ENCODE results near the gene C1RL. TPM values are rescaled to one million over a fixed set of nuclear protein-coding genes. Genes with fewer than 3 reads are reported as not detected.

Gene C1RL
- total RNA-seq, 2 donors from 2014 or later = 32.5 to 46.4 TPM

- peaks cover 21% of the 10 kb centered on the region for H3K27me3 Mint-ChIP-seq (ENCODE audit: insufficient read depth)
- no peak for TF ChIP-seq CTCF (conservative IDR thresholded peaks at IDR 0.05)
- no CpG with 5 or more reads among the region's 1 CpG for WGBS, 2 experiments (ENCODE audit: insufficient coverage in 1 of 2, insufficient read length in 1 of 2)
These were observed 35.1 kb downstream of the C1RL start for GRCh38 chr12:7073946-7074345.

GRCh38 chr12:7072554-7072953, 36.5 kb downstream of the C1RL start:
- 90 to 93% methylated on average over 6 of the region's 6 CpGs for WGBS, 2 experiments (ENCODE audit: insufficient coverage in 1 of 2, insufficient read length in 1 of 2)
- Histone ChIP-seq H3K9me3 (ENCODE audit: control insufficient read depth, low read length) (no peaks in the 10 kb centered on the region), H3K9ac (ENCODE audit: extremely low read depth, low read length, poor library complexity, severe bottlenecking) (no peak overlapping the region), H3K4me1 (ENCODE audit: control insufficient read depth, insufficient read depth, low read length) (peaks cover 5% of the 10 kb centered on the region), H3K27ac (ENCODE audit: low read depth, low read length) (no peak overlapping the region), H3K27me3 (ENCODE audit: control insufficient read depth, insufficient read depth, low read length, poor library complexity, severe bottlenecking) (no peaks in the 10 kb centered on the region), H3K36me3 (ENCODE audit: control insufficient read depth, insufficient read depth, low read length) (no peaks in the 10 kb centered on the region), H3K4me3 (ENCODE audit: low read length) (no peak overlapping the region)
- no peaks in the 10 kb centered on the region for H3K36me3 Mint-ChIP-seq (ENCODE audit: low read depth)
- no peak overlapping the region for H3K27ac Mint-ChIP-seq
- no peak for DNase-seq
- peaks cover 7% of the 10 kb centered on the region for H3K4me1 Mint-ChIP-seq
- no peak for TF ChIP-seq CTCF (conservative IDR thresholded peaks at IDR 0.05)
- H3K9me3 Mint-ChIP-seq = no peaks in the 10 kb centered on the region
- H3K4me3 Mint-ChIP-seq = no peak overlapping the region
- peaks cover 24% of the 10 kb centered on the region for H3K27me3 Mint-ChIP-seq (ENCODE audit: insufficient read depth)

More at GRCh38 chr12:7073946-7074345, 35.1 kb downstream of the C1RL start:
- Histone ChIP-seq H3K36me3 (ENCODE audit: control insufficient read depth, insufficient read depth, low read length) (no peaks in the 10 kb centered on the region), H3K9ac (ENCODE audit: extremely low read depth, low read length, poor library complexity, severe bottlenecking) (no peak overlapping the region), H3K9me3 (ENCODE audit: control insufficient read depth, low read length) (no peaks in the 10 kb centered on the region), H3K27me3 (ENCODE audit: control insufficient read depth, insufficient read depth, low read length, poor library complexity, severe bottlenecking) (no peaks in the 10 kb centered on the region), H3K4me1 (ENCODE audit: control insufficient read depth, insufficient read depth, low read length) (peaks cover 5% of the 10 kb centered on the region), H3K27ac (ENCODE audit: low read depth, low read length) (no peak overlapping the region), H3K4me3 (ENCODE audit: low read length) (no peak overlapping the region)
- no peaks in the 10 kb centered on the region for H3K36me3 Mint-ChIP-seq (ENCODE audit: low read depth)
- DNase-seq = peak; percentile 27
- H3K4me1 Mint-ChIP-seq = peaks cover 6% of the 10 kb centered on the region
- no peaks in the 10 kb centered on the region for H3K9me3 Mint-ChIP-seq
- no peak overlapping the region for H3K4me3 Mint-ChIP-seq
- no peak overlapping the region for H3K27ac Mint-ChIP-seq

- H3K27me3 Mint-ChIP-seq (ENCODE audit: insufficient read depth) = peaks cover 28% of the 10 kb centered on the region
- Histone ChIP-seq H3K27me3 (ENCODE audit: control insufficient read depth, insufficient read depth, low read length, poor library complexity, severe bottlenecking) (no peaks in the 10 kb centered on the region), H3K4me3 (ENCODE audit: low read length) (no peak overlapping the region), H3K4me1 (ENCODE audit: control insufficient read depth, insufficient read depth, low read length) (peaks cover 5% of the 10 kb centered on the region), H3K9me3 (ENCODE audit: control insufficient read depth, low read length) (no peaks in the 10 kb centered on the region), H3K9ac (ENCODE audit: extremely low read depth, low read length, poor library complexity, severe bottlenecking) (no peak overlapping the region), H3K27ac (ENCODE audit: low read depth, low read length) (no peak overlapping the region), H3K36me3 (ENCODE audit: control insufficient read depth, insufficient read depth, low read length) (no peaks in the 10 kb centered on the region)
- peaks cover 7% of the 10 kb centered on the region for H3K4me1 Mint-ChIP-seq
- H3K27ac Mint-ChIP-seq = no peak overlapping the region
- no peaks in the 10 kb centered on the region for H3K36me3 Mint-ChIP-seq (ENCODE audit: low read depth)
- DNase-seq = no peak
- H3K4me3 Mint-ChIP-seq = no peak overlapping the region
- H3K9me3 Mint-ChIP-seq = no peaks in the 10 kb centered on the region
- TF ChIP-seq CTCF (conservative IDR thresholded peaks at IDR 0.05) = no peak
- 90 to 95% methylated on average over 5 to 6 of the region's 6 CpGs for WGBS, 2 experiments (ENCODE audit: insufficient coverage in 1 of 2, insufficient read length in 1 of 2)
These were observed 37.0 kb downstream of the C1RL start for GRCh38 chr12:7072035-7072434.
